Caco-2 (cell line): Measurements from ENCODE around the gene C11orf86. TPM values are rescaled to one million over a fixed set of nuclear protein-coding genes. Genes with fewer than 3 reads are reported as not detected.

Source experiments
- BruUV-seq: library from RNA; stranded (reverse); fragments of 400-500 nt; replicated peaks from 2 replicates; lab custom pipeline; 2021; lab: Mats Ljungman, UMichigan
- CTCF ChIA-PET: fragments of 300-600 bp; sonication (Branson Sonifier 250); formaldehyde crosslinking; loops from one replicate; lab custom pipeline; 2022; ENCODE audit warnings: antibody characterized with exemption; lab: Charles Lee
- POLR2A ChIA-PET: fragments of 300-600 bp; sonication (Branson Sonifier 250); formaldehyde crosslinking; loops from one replicate; lab custom pipeline; 2022; ENCODE audit warnings: antibody characterized with exemption; lab: Charles Lee
- DNase-seq, 2 experiments: peaks; one replicate each; pipeline versions ENCODE4 v3.0.0 to v3.0.0-alpha.2; 2020 to 2022
- H3K27me3 ChIP-seq: replicated peaks from 2 replicates; pipeline ENCODE4 v1.6.0; 2011; ENCODE audit warnings: low read length; ENCODE audit not compliant: control insufficient read depth, insufficient read depth
- H3K36me3 ChIP-seq: 2 replicates; pipeline ENCODE4 v1.5.1; 2011; ENCODE audit warnings: low read length; ENCODE audit not compliant: control insufficient read depth, insufficient read depth
- H3K4me1 ChIP-seq: fragments of 250-450 bp; sonication (Bioruptor Pico); 2 replicates; pipeline ENCODE4 v1.5.1; 2020; ENCODE audit warnings: mild to moderate bottlenecking
- H3K4me3 ChIP-seq: 2 replicates; pipeline ENCODE4 v1.5.1; 2011; ENCODE audit warnings: low read depth, mild to moderate bottlenecking, control low read depth, low read length
- H3K9me3 ChIP-seq: fragments of 250-450 bp; sonication (Bioruptor Pico); 2 replicates; pipeline ENCODE4 v1.5.1; 2020; ENCODE audit warnings: mild to moderate bottlenecking, moderate library complexity
- H3K27ac Mint-ChIP-seq: one replicate; pipeline ENCODE4 v1.8.0; 2022; ENCODE audit warnings: mixed read lengths; ENCODE audit not compliant: unreplicated experiment
- H3K27me3 Mint-ChIP-seq: one replicate; pipeline ENCODE4 v1.8.0; 2022; ENCODE audit warnings: mixed read lengths; ENCODE audit not compliant: insufficient read depth, unreplicated experiment
- H3K36me3 Mint-ChIP-seq: one replicate; pipeline ENCODE4 v1.8.0; 2022; ENCODE audit warnings: mild to moderate bottlenecking, mixed read lengths; ENCODE audit not compliant: insufficient read depth, unreplicated experiment
- H3K4me1 Mint-ChIP-seq: one replicate; pipeline ENCODE4 v1.8.0; 2022; ENCODE audit warnings: low read depth, mixed read lengths; ENCODE audit not compliant: unreplicated experiment
- H3K4me3 Mint-ChIP-seq: one replicate; pipeline ENCODE4 v1.8.0; 2022; ENCODE audit warnings: mild to moderate bottlenecking, moderate library complexity, mixed read lengths; ENCODE audit not compliant: unreplicated experiment
- H3K9me3 Mint-ChIP-seq: one replicate; pipeline ENCODE4 v1.8.0; 2022; ENCODE audit warnings: mixed read lengths; ENCODE audit not compliant: unreplicated experiment
- CTCF ChIP-seq, 2 experiments: fragments of 200-600 bp in 1 of 2; IDR thresholded peaks; 1 replicate in 1 of 2; 2 replicates in 1 of 2; pipeline versions ENCODE4 v1.5.1 to v1.8.0; 2011 to 2022; ENCODE audit warnings: antibody characterized with exemption in 1 of 2, control low read depth in 1 of 2, inconsistent platforms in 1 of 2, low read depth in 1 of 2, low read length in 1 of 2, mild to moderate bottlenecking in 1 of 2, moderate library complexity in 1 of 2; ENCODE audit not compliant: insufficient read depth in 1 of 2, severe bottlenecking in 1 of 2, unreplicated experiment in 1 of 2
- intact Hi-C: fragments of 100-400 bp; cut with micrococcal nuclease; formaldehyde crosslinking; loops from one replicate; pipeline ENCODE4 v1.10.0; 2022; ENCODE audit not compliant: unreplicated experiment
- total RNA-seq: library from RNA; stranded (reverse); gene quantifications from 2 replicates; pipeline ENCODE4 v1.2.3, GENCODE V29; 2022

Gene C11orf86
- total RNA-seq, 1 experiment from 2014 or later = not detected

- Mint-ChIP-seq H3K27me3 (no peaks in the 10 kb centered on the region), H3K36me3 (no peaks in the 10 kb centered on the region), H3K4me1 (peaks cover 8% of the 10 kb centered on the region), H3K9me3 (no peaks in the 10 kb centered on the region), H3K27ac (peak overlapping the region; percentile 2), H3K4me3 (no peak overlapping the region)
- DNase-seq = no peak
- TF ChIP-seq CTCF (IDR thresholded peaks at IDR 0.05; ENCODE audit: insufficient read depth in 1 of 2, low read depth in 1 of 2, low read length in 1 of 2, severe bottlenecking in 1 of 2, unreplicated experiment in 1 of 2) = no peak
- BruUV-seq = no TSS peak
- no peaks in the 10 kb centered on the region for H3K9me3 ChIP-seq
- ChIA-PET CTCF (no interaction called here), POLR2A (no interaction called here)
- H3K36me3 ChIP-seq = no peaks in the 10 kb centered on the region
- peaks cover 31% of the 10 kb centered on the region for H3K4me1 ChIP-seq
- intact Hi-C loops = no loop called here
- no peaks in the 10 kb centered on the region for H3K27me3 ChIP-seq
- no peak overlapping the region for H3K4me3 ChIP-seq
These were observed 7.3 kb upstream of the C11orf86 start for GRCh38 chr11:66967670-66968425.

GRCh38 chr11:66969584-66970225 is 5.4 kb upstream of the C11orf86 start:
- no peaks in the 10 kb centered on the region for H3K36me3 ChIP-seq
- intact Hi-C loops = no loop called here
- DNase-seq = no peak
- BruUV-seq = no TSS peak
- H3K27me3 Mint-ChIP-seq = no peaks in the 10 kb centered on the region
- H3K4me3 Mint-ChIP-seq = no peak overlapping the region
- H3K4me3 ChIP-seq = no peak overlapping the region
- H3K27ac Mint-ChIP-seq = no peak overlapping the region
- H3K9me3 Mint-ChIP-seq = no peaks in the 10 kb centered on the region
- CTCF ChIA-PET = interaction anchor here (0.5 kb wide), 1 partner anchor 200 kb away, joined by 5 read pairs; no protein-coding TSS in a partner anchor
- TF ChIP-seq CTCF (IDR thresholded peaks at IDR 0.05; ENCODE audit: insufficient read depth in 1 of 2, low read depth in 1 of 2, low read length in 1 of 2, severe bottlenecking in 1 of 2, unreplicated experiment in 1 of 2) = no peak
- POLR2A ChIA-PET = no interaction called here
- no peaks in the 10 kb centered on the region for H3K9me3 ChIP-seq
- no peaks in the 10 kb centered on the region for H3K27me3 ChIP-seq
- peaks cover 8% of the 10 kb centered on the region for H3K4me1 Mint-ChIP-seq
- no peaks in the 10 kb centered on the region for H3K36me3 Mint-ChIP-seq
- H3K4me1 ChIP-seq = peaks cover 31% of the 10 kb centered on the region

- H3K4me3 Mint-ChIP-seq = peak overlapping the region; percentile 1
- intact Hi-C loops = no loop called here
- ChIA-PET POLR2A (interaction anchor here (0.6 kb wide), 1 partner anchor 316 kb away, joined by 7 read pairs; no protein-coding TSS in a partner anchor), CTCF (interaction anchor here (1.8 kb wide), 1 partner anchor 11 kb away, joined by 8 read pairs; the partner anchor contains the start of gene PC)
- TF ChIP-seq CTCF (IDR thresholded peaks at IDR 0.05; ENCODE audit: insufficient read depth in 1 of 2, low read depth in 1 of 2, low read length in 1 of 2, severe bottlenecking in 1 of 2, unreplicated experiment in 1 of 2) = no peak
- no TSS peak for BruUV-seq
- Histone ChIP-seq H3K4me1 (peaks cover 34% of the 10 kb centered on the region), H3K4me3 (no peak overlapping the region), H3K36me3 (no peaks in the 10 kb centered on the region), H3K9me3 (no peaks in the 10 kb centered on the region), H3K27me3 (no peaks in the 10 kb centered on the region)
- DNase-seq = no peak
- H3K4me1 Mint-ChIP-seq = peaks cover 8% of the 10 kb centered on the region
- H3K36me3 Mint-ChIP-seq = no peaks in the 10 kb centered on the region
- H3K27me3 Mint-ChIP-seq = no peaks in the 10 kb centered on the region
- H3K27ac Mint-ChIP-seq = peak overlapping the region; percentile 1
- no peaks in the 10 kb centered on the region for H3K9me3 Mint-ChIP-seq
These were observed 4.7 kb upstream of the C11orf86 start for GRCh38 chr11:66970371-66970806.
